ENCODE measurements around the gene TCF7L2.

The TCF7L2 gene

GRCh38 chr10:112966194-112966855, 16.3 kb downstream of the TCF7L2 start:
- DNase-seq, result no peak

GRCh38 chr10:112967200-112967599, 17.2 kb downstream of the TCF7L2 start:
- DNase-seq, result no peak

GRCh38 chr10:112969131-112969530, 19.1 kb downstream of the TCF7L2 start:
- no peak for DNase-seq

GRCh38 chr10:112969542-112969941, 19.5 kb downstream of the TCF7L2 start:
- DNase-seq, result no peak

GRCh38 chr10:112970021-112970420, 20.0 kb downstream of the TCF7L2 start:
- no peak for DNase-seq

- DNase-seq, result no peak
Measured at GRCh38 chr10:112972606-112973005, 22.6 kb downstream of the TCF7L2 start.

GRCh38 chr10:112973046-112973445, 23.0 kb downstream of the TCF7L2 start:
- DNase-seq, result no peak

- no peak for DNase-seq
Measured at GRCh38 chr10:112973805-112974204, 23.8 kb downstream of the TCF7L2 start.

- DNase-seq, result no peak
Measured at GRCh38 chr10:112977426-112977898, 27.4 kb downstream of the TCF7L2 start.

- DNase-seq, result no peak
Measured at GRCh38 chr10:112979927-112980326, 29.9 kb downstream of the TCF7L2 start.

GRCh38 chr10:112980937-112981336, 30.9 kb downstream of the TCF7L2 start:
- peak; percentile 53 for DNase-seq

- peak; percentile 94 for DNase-seq
Measured at GRCh38 chr10:112981553-112981952, 31.5 kb downstream of the TCF7L2 start.

GRCh38 chr10:112983444-112984056, 33.5 kb downstream of the TCF7L2 start:
- no peak for DNase-seq

- no peak for DNase-seq
Measured at GRCh38 chr10:112984756-112985155, 34.7 kb downstream of the TCF7L2 start.

- peak; percentile 97 for DNase-seq
Measured at GRCh38 chr10:112985690-112986543, 35.9 kb downstream of the TCF7L2 start.

GRCh38 chr10:112986544-112987190, 36.6 kb downstream of the TCF7L2 start:
- DNase-seq, result no peak

- DNase-seq, result peak; percentile 19
Measured at GRCh38 chr10:112988839-112989406, 38.9 kb downstream of the TCF7L2 start.

GRCh38 chr10:112989826-112990225, 39.8 kb downstream of the TCF7L2 start:
- no peak for DNase-seq

- DNase-seq, result no peak
Measured at GRCh38 chr10:112990271-112990670, 40.2 kb downstream of the TCF7L2 start.

- no peak for DNase-seq
Measured at GRCh38 chr10:112991888-112992491, 41.9 kb downstream of the TCF7L2 start.

- DNase-seq, result no peak
Measured at GRCh38 chr10:112996462-112996861, 46.4 kb downstream of the TCF7L2 start.

GRCh38 chr10:112999102-112999501, 49.1 kb downstream of the TCF7L2 start:
- DNase-seq, result no peak
